K562 (cell line): ENCODE results near the gene CMTM4.

Source experiments
- CTCF ChIP-seq, 3 experiments: IDR thresholded peaks in 2 of 3; conservative IDR thresholded peaks in 1 of 3; 2 replicates each; pipeline ENCODE4 v1.5.1; 2011 to 2012; ENCODE audit warnings: low read length in 3 of 3, mild to moderate bottlenecking in 3 of 3, control low read depth in 2 of 3, improper control_type of control experiment in 1 of 3, inconsistent platforms in 1 of 3, low read depth in 1 of 3, mixed read lengths in 1 of 3, moderate library complexity in 1 of 3; ENCODE audit not compliant: insufficient read depth in 2 of 3
- DIDO1 ChIP-seq: fragments of 450-650 bp; IDR thresholded peaks from 2 replicates; pipeline ENCODE4 v1.6.1; 2016; ENCODE audit warnings: low read depth, missing biosample characterization, missing genetic modification characterization
- EZH2 ChIP-seq: IDR thresholded peaks from 2 replicates; pipeline ENCODE4 v1.6.1; 2012; ENCODE audit warnings: low read depth, mild to moderate bottlenecking, inconsistent platforms, low read length, borderline replicate concordance
- FOXA1 ChIP-seq: fragments of 450-650 bp; IDR thresholded peaks from 2 replicates; pipeline ENCODE4 v1.6.1; 2016; ENCODE audit warnings: mild to moderate bottlenecking, borderline replicate concordance
- GMEB1 ChIP-seq: fragments of 250-450 bp; sonication (Bioruptor Pico); IDR thresholded peaks from 2 replicates; pipeline ENCODE4 v1.4.0; 2020; ENCODE audit warnings: mild to moderate bottlenecking
- JUND ChIP-seq, 2 experiments: IDR thresholded peaks; 2 replicates in 1 of 2; 3 replicates in 1 of 2; pipeline ENCODE4 v1.6.1; 2011; ENCODE audit warnings: borderline replicate concordance in 2 of 2, low read depth in 2 of 2, low read length in 2 of 2, improper control_type of control experiment in 1 of 2, missing biosample characterization in 1 of 2, missing genetic modification characterization in 1 of 2, missing genetic modification reagents in 1 of 2
- KLF16 ChIP-seq: IDR thresholded peaks from 2 replicates; pipeline ENCODE4 v1.6.1; 2016; ENCODE audit warnings: antibody characterized with exemption
- MTA3 ChIP-seq: fragments of 450-650 bp; formaldehyde crosslinking; IDR thresholded peaks from 2 replicates; pipeline ENCODE4 v1.6.1; 2017; ENCODE audit warnings: mild to moderate bottlenecking, borderline replicate concordance
- MXD1 ChIP-seq: fragments of 250-450 bp; sonication (Bioruptor Pico); IDR thresholded peaks from 2 replicates; pipeline ENCODE4 v1.8.0; 2021; ENCODE audit warnings: borderline replicate concordance, mild to moderate bottlenecking, moderate library complexity; ENCODE audit not compliant: poor library complexity, severe bottlenecking
- PBX2 ChIP-seq, 2 experiments: IDR thresholded peaks in 1 of 2; conservative IDR thresholded peaks in 1 of 2; 2 replicates each; pipeline ENCODE4 v1.6.1; 2016; ENCODE audit warnings: low read depth in 2 of 2, mild to moderate bottlenecking in 1 of 2, missing compliant biosample characterization in 1 of 2, missing genetic modification characterization in 1 of 2, moderate library complexity in 1 of 2
- TAL1 ChIP-seq: fragments of 450-650 bp; IDR thresholded peaks from 2 replicates; pipeline ENCODE4 v1.6.1; 2016; ENCODE audit warnings: mild to moderate bottlenecking
- ZNF77 ChIP-seq: fragments of 250-450 bp; sonication (Bioruptor Pico); IDR thresholded peaks from 2 replicates; pipeline ENCODE4 v1.5.0; 2020

- no peak for TF ChIP-seq CTCF (IDR thresholded peaks at IDR 0.05 in 2 of 3, conservative IDR thresholded peaks at IDR 0.05 in 1 of 3; ENCODE audit: insufficient read depth in 2 of 3, low read depth in 1 of 3, low read length in 3 of 3)
- TF ChIP-seq EZH2 = no peak
- no peak for TF ChIP-seq DIDO1 (tag)
- no peak for TF ChIP-seq TAL1
- TF ChIP-seq JUND (IDR thresholded peaks at IDR 0.05; ENCODE audit: borderline replicate concordance, low read depth, low read length) = no peak
- TF ChIP-seq JUND (tag; IDR thresholded peaks at IDR 0.05; ENCODE audit: borderline replicate concordance, low read depth, low read length) = no peak
- TF ChIP-seq MTA3 = no peak
- TF ChIP-seq PBX2 (CRISPR knock-in tag; IDR thresholded peaks at IDR 0.05; ENCODE audit: low read depth) = no peak
- no peak for TF ChIP-seq PBX2 (tag; conservative IDR thresholded peaks at IDR 0.05; ENCODE audit: low read depth)
- TF ChIP-seq KLF16 = no peak
- TF ChIP-seq GMEB1 (CRISPR knock-in tag) = no peak
- TF ChIP-seq MXD1 (CRISPR knock-in tag) = no peak
- TF ChIP-seq ZNF77 (CRISPR knock-in tag) = no peak
- TF ChIP-seq FOXA1 = no peak
Observed at GRCh38 chr16:66618588-66619375, 77.8 kb downstream of the CMTM4 start.
